Activated naive CD4-positive, alpha-beta T cell treated with anti-CD3 and anti-CD28 coated beads, Interleukin-2, amount 50 U/mL, for 24 hours (primary cell): ENCODE data around the gene TRIM15.
"Not testable (repeated sequence)": the region's sequence is repeated elsewhere in the genome, so short reads cannot be mapped to it uniquely, and the experiment has no call there.

Experiments
- H3K27ac Mint-ChIP-seq: one replicate; pipeline ENCODE4 v1.8.0; 2021; ENCODE audit warnings: mild to moderate bottlenecking, mixed read lengths
- H3K27me3 Mint-ChIP-seq: one replicate; pipeline ENCODE4 v1.8.0; 2021; ENCODE audit warnings: mixed read lengths
- H3K36me3 Mint-ChIP-seq: one replicate; pipeline ENCODE4 v1.8.0; 2021; ENCODE audit warnings: mixed read lengths
- H3K4me1 Mint-ChIP-seq: one replicate; pipeline ENCODE4 v1.8.0; 2021; ENCODE audit warnings: mixed read lengths
- H3K4me3 Mint-ChIP-seq: one replicate; pipeline ENCODE4 v1.8.0; 2021; ENCODE audit warnings: mild to moderate bottlenecking, mixed read lengths
- H3K9me3 Mint-ChIP-seq: one replicate; pipeline ENCODE4 v1.8.0; 2021; ENCODE audit warnings: mixed read lengths

Gene TRIM15

GRCh38 chr6:30163090-30163917, at the start of gene TRIM15:
TRIM15 (plus strand) TSS chr6:30163546; CDS start chr6:30163685, 139 bp downstream.
- no peak within 1 kb of the TSS for H3K4me3 Mint-ChIP-seq

DNA sequence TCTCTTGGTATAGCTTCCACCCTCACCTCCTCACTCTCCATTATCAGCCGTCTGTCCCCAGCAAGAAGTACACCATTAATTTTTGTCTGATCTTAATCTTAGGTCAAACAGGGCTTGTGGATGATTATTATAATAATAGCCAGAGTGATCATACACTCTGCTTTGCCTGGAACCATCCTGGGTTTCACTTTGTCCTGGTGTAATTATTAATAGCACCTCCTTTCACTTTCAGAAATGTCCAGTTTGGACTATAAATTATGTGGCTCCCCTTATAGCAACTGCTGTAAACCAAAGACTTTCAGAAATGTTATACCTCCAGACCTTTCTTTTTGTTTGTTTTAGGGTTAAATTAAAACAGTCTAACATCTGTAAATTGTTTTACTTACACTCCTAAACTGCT, 49.5 kb upstream of the TRIM15 start:
- H3K27ac Mint-ChIP-seq = no peak overlapping the region
- H3K4me1 Mint-ChIP-seq = no peaks in the 10 kb centered on the region
- no peaks in the 10 kb centered on the region for H3K9me3 Mint-ChIP-seq
- H3K36me3 Mint-ChIP-seq = no peaks in the 10 kb centered on the region
- peaks cover 25% of the 10 kb centered on the region for H3K27me3 Mint-ChIP-seq
- H3K4me3 Mint-ChIP-seq = no peak overlapping the region

More at GRCh38 chr6:30163090-30163917, at the start of gene TRIM15:
- peaks cover 8% of the 10 kb centered on the region for H3K4me1 Mint-ChIP-seq
- peaks cover 6% of the 10 kb centered on the region for H3K27me3 Mint-ChIP-seq
- no peak within 1 kb of the TSS for H3K27ac Mint-ChIP-seq
- no peaks in the 10 kb centered on the region for H3K9me3 Mint-ChIP-seq
- H3K36me3 Mint-ChIP-seq = no peaks in the 10 kb centered on the region

DNA sequence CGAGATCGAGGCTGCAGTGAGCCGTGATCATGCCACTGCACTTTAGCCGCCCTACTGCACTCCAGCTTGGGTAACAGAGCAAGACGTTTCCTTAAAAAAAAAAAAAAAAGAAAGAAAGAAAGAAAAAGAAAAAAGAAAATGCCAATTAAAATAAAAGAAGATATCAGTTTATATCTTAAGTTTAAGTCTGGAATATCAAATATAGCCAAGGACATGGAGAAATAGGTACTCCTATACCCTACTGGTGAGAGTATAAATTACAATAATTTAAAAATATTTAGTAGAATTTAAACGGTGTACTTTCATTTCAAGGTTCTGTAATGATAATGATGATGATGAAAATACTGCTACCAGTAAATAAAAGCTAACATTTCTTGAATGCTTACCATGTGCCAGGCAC, 46.6 kb upstream of the TRIM15 start:
- Mint-ChIP-seq H3K36me3 (no peaks in the 10 kb centered on the region), H3K27ac (no peak overlapping the region), H3K9me3 (no peaks in the 10 kb centered on the region), H3K4me1 (no peaks in the 10 kb centered on the region), H3K4me3 (no peak overlapping the region), H3K27me3 (peaks cover 13% of the 10 kb centered on the region)

GRCh38 chr6:30118691-30119090, 44.7 kb upstream of the TRIM15 start:
- not testable (repeated sequence) for H3K36me3 Mint-ChIP-seq, H3K4me1 Mint-ChIP-seq, H3K27ac Mint-ChIP-seq, H3K4me3 Mint-ChIP-seq, H3K9me3 Mint-ChIP-seq
- peaks cover 13% of the 10 kb centered on the region for H3K27me3 Mint-ChIP-seq

DNA sequence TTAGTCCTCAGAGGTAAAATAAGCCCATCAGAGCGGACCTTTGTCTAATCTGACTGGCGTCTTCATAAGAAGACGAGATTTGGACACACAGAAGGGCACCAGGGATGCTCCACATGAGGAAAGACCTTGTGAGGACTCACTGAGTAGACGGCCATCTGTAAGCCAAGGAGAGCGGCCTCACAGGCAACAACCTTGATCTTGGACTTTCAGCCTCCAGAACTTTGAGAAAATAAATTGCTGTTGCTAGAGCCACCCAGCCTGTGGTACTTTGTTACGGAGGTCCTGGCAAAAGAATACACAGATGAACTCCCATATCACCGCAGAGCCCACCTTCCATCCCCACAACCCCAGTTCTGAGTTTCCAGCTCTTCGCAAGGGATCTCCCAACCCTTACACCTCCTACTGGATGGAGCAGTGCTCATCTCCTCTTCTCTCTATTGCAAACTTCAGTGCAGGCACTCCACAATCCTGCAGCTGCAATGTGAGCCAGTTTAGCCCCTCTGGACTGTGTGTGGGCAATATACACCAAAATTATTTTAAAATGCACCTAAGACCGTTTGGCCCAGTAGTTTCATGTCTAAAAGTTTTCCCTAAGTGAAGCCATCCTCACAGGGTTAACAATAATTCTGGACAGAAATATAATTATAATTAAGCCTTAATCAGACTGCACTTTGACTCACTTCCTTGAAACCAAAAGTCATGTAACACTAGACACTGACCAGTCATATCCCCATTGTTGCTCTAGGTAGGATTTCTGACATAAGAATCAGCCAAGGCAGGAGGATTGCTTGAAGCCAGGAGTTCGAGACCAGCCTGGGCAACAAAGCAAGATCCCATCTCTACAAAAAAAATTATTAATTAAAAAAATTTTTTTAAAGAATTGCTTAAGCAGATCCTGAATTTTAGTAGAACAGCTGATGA, 41.6 kb upstream of the TRIM15 start:
- Mint-ChIP-seq H3K27ac (no peak overlapping the region), H3K4me3 (no peak overlapping the region), H3K36me3 (no peaks in the 10 kb centered on the region), H3K27me3 (peaks cover 18% of the 10 kb centered on the region), H3K9me3 (no peaks in the 10 kb centered on the region), H3K4me1 (no peaks in the 10 kb centered on the region)

DNA sequence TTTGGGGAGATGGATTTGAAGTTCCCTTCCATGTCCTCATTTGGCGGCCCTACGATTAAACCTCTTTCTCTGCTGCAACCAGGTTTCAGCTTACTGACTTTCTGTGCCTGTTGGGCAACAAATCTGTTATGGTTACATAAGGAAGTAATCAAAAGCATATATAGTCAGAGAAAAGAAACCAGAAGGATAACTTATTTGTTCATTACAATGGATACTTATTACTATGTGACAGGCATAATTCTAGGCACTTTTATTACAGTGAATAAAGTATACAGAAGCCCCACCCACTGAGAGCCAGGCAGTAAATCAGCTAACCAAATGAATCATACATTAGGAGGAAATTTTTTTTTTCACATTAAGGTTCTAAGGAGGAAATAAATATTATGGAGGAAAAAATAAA, 40.8 kb upstream of the TRIM15 start:
- no peaks in the 10 kb centered on the region for H3K9me3 Mint-ChIP-seq

DNA sequence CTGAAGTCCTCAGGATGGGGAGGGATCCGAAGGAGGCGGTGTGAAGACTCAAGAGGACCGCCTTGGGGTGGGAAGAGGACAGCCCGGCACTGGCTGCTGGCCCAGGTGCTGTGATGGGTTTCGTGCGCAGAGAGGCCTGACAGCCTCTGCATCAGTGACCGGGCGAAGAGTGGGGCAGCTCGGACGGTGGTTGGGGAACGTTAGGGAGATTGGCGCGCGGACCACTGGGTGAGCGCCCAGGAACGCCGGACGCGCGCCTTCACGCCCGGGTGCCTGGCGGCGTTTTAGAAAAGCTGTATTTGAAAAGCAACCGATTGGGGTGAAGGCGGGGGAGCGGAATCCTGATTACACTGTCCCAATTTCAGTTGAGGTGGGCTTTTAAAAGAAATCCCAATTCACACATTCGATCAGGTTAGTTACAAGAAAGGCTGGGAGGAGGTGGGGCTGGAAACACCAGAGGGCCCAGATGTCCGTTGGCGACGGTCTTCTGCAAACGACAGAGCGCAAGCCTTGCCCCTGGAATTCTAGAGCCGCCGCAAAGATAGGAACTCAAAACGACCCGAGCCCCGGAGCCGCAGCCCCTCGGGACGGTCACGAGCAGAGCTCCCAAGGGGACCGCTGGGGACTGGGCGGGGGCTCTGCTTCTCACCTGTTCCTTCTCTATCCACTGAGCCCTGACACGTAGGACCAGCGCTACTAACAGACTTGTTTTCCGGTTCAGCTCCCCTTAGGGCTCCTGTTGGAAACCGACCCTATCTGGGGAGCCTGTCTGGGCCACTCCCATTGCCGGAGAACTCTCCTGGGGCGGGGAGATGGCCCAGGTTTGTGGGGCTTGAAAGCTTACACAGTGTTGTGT, 35.9 kb upstream of the TRIM15 start:
- Mint-ChIP-seq H3K4me1 (peaks cover 12% of the 10 kb centered on the region), H3K4me3 (no peak overlapping the region), H3K27me3 (peaks cover 48% of the 10 kb centered on the region), H3K27ac (no peak overlapping the region), H3K36me3 (no peaks in the 10 kb centered on the region), H3K9me3 (no peaks in the 10 kb centered on the region)

More for the DNA sequence above, 40.8 kb upstream of the TRIM15 start:
- Mint-ChIP-seq H3K36me3 (no peaks in the 10 kb centered on the region), H3K27ac (no peak overlapping the region), H3K27me3 (peaks cover 24% of the 10 kb centered on the region), H3K4me1 (no peaks in the 10 kb centered on the region), H3K4me3 (no peak overlapping the region)

DNA sequence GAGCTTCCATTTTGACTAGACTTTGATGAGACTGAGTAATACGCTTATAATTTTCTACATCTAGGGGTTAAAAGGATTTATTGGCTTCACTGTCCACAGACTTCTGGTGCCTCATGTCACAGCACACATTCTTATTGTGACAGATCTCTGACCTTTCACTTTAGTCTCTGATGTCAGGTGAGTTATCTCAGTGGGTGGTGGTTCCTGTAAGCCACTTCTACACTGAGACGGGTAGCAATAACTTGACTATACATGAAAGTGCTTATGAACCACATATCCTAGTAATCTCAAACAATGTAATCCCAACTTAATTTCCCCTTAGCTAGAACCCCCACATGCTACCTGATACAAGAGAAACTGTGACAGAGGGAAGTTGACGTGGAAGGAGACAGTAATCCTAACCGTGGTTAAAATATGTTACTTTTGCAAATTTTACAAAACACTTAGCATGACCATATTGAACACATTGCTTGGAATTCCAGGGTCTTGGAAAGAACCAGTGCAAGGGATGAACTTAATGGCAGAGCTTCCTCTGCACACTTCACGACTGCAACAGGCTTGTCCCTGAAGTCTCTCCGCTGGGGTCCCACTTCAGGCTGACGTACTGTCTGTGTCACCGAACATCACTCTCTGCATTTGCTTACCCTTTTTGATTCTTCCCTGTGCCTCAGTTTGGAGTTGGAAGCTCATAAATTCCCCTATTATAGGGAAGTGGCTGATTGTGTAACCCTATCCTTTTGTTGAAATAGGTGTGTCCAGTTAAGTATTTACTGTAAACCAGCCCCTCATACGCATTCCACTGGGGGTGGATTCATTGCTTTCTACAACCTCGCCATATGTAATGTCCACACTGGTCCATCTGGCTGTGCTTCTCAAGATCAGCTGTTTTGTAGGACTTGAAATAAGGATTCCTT, 33.8 kb upstream of the TRIM15 start:
- H3K9me3 Mint-ChIP-seq = no peaks in the 10 kb centered on the region
- H3K4me3 Mint-ChIP-seq = no peak overlapping the region
- H3K4me1 Mint-ChIP-seq = peaks cover 12% of the 10 kb centered on the region
- peaks cover 54% of the 10 kb centered on the region for H3K27me3 Mint-ChIP-seq
- no peak overlapping the region for H3K27ac Mint-ChIP-seq
- no peaks in the 10 kb centered on the region for H3K36me3 Mint-ChIP-seq

- Mint-ChIP-seq H3K4me1 (peaks cover 12% of the 10 kb centered on the region), H3K27me3 (peaks cover 53% of the 10 kb centered on the region), H3K27ac (no peak overlapping the region), H3K4me3 (no peak overlapping the region), H3K36me3 (no peaks in the 10 kb centered on the region), H3K9me3 (no peaks in the 10 kb centered on the region)
These were observed 33.1 kb upstream of the TRIM15 start for GRCh38 chr6:30130179-30130679.

GRCh38 chr6:30130887-30131862, 32.2 kb upstream of the TRIM15 start:
- Mint-ChIP-seq H3K27me3 (peaks cover 45% of the 10 kb centered on the region), H3K36me3 (no peaks in the 10 kb centered on the region), H3K9me3 (no peaks in the 10 kb centered on the region), H3K4me3 (peak overlapping the region; percentile 20), H3K4me1 (peaks cover 12% of the 10 kb centered on the region), H3K27ac (no peak overlapping the region)

- H3K4me1 Mint-ChIP-seq = peaks cover 12% of the 10 kb centered on the region
- no peaks in the 10 kb centered on the region for H3K9me3 Mint-ChIP-seq
- no peak overlapping the region for H3K4me3 Mint-ChIP-seq
- no peaks in the 10 kb centered on the region for H3K36me3 Mint-ChIP-seq
- H3K27ac Mint-ChIP-seq = no peak overlapping the region
- H3K27me3 Mint-ChIP-seq = peaks cover 43% of the 10 kb centered on the region
These were observed 31.3 kb upstream of the TRIM15 start for GRCh38 chr6:30131947-30132497.

DNA sequence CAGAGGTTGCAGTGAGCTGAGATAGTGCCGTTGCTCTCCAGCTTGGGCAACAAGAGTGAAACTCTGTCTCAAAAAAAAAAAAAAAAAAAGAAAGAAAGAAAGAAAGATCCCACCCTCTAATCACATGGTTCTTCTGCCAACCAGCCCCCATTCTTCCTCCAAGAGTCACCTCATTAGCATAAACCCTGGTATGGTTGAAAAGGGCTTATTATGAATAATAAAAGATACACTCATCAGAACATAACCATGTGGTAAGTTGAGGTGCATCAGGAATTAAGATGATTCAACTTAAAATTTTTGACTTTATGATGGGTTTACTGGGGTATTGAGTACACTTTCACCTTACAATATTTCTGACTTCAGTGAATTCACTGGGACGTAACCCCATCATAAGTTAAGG, 28.2 kb upstream of the TRIM15 start:
- H3K27ac Mint-ChIP-seq = no peak overlapping the region
- peaks cover 6% of the 10 kb centered on the region for H3K4me1 Mint-ChIP-seq
- H3K9me3 Mint-ChIP-seq = no peaks in the 10 kb centered on the region
- no peaks in the 10 kb centered on the region for H3K36me3 Mint-ChIP-seq
- H3K27me3 Mint-ChIP-seq = peaks cover 25% of the 10 kb centered on the region
- H3K4me3 Mint-ChIP-seq = no peak overlapping the region

- no peaks in the 10 kb centered on the region for H3K36me3 Mint-ChIP-seq
- H3K27me3 Mint-ChIP-seq = peaks cover 22% of the 10 kb centered on the region
- no peak within 1 kb of the TSS for H3K4me3 Mint-ChIP-seq
- peaks cover 4% of the 10 kb centered on the region for H3K4me1 Mint-ChIP-seq
- no peak within 1 kb of the TSS for H3K27ac Mint-ChIP-seq
- H3K9me3 Mint-ChIP-seq = no peaks in the 10 kb centered on the region
These were observed 27.6 kb upstream of the TRIM15 start, which contains the start of gene TRIM40 for GRCh38 chr6:30135757-30136156. TRIM40 (plus strand) TSS chr6:30136140; CDS start chr6:30137037, 897 bp downstream.
